ENCODE results near the gene BRD2. TPM values are rescaled to one million over a fixed set of nuclear protein-coding genes. Genes with fewer than 3 reads are reported as not detected.
A peak's percentile ranks its signal among the peaks of the same experiment; 100 is the strongest.

BRD2 gene
- total RNA-seq, 1 experiment from 2014 or later = 222 TPM

GRCh38 chr6:33008944-33009861 is 40.8 kb downstream of the BRD2 start, which contains the start of gene HLA-DOA:
Gene HLA-DOA (minus strand): TSS chr6:33009591.
- Mint-ChIP-seq H3K4me1 (peaks cover 33% of the 10 kb centered on the region), H3K4me3 (peak within 1 kb of the TSS; percentile 82), H3K9me3 (no peaks in the 10 kb centered on the region), H3K36me3 (peaks cover 15% of the 10 kb centered on the region), H3K27ac (peak within 1 kb of the TSS; percentile 76), H3K27me3 (ENCODE audit: low read depth) (no peaks in the 10 kb centered on the region; the same call in 1 of the 2 replicates)
- no peak for TF ChIP-seq AR (CRISPR knock-in tag; IDR thresholded peaks at IDR 0.05)
- no peak for TF ChIP-seq ZNF396 (CRISPR knock-in tag; IDR thresholded peaks at IDR 0.05; ENCODE audit: borderline replicate concordance)
- TF ChIP-seq ATF2 (CRISPR knock-in tag; IDR thresholded peaks at IDR 0.05; ENCODE audit: borderline replicate concordance, low read depth) = no peak
- no peak for TF ChIP-seq ZBTB43 (CRISPR knock-in tag; IDR thresholded peaks at IDR 0.05)
- TF ChIP-seq ZNF671 (CRISPR knock-in tag; IDR thresholded peaks at IDR 0.05) = no peak
- TF ChIP-seq TP53 (CRISPR knock-in tag; IDR thresholded peaks at IDR 0.05) = no peak
- no peak for TF ChIP-seq GABPB1 (CRISPR knock-in tag; IDR thresholded peaks at IDR 0.05)
- TF ChIP-seq CTCF (IDR thresholded peaks at IDR 0.05) = no peak
- no peak for TF ChIP-seq ELF4 (CRISPR knock-in tag; IDR thresholded peaks at IDR 0.05; ENCODE audit: low read depth)
- TF ChIP-seq JAZF1 (CRISPR knock-in tag; IDR thresholded peaks at IDR 0.05) = no peak
- no peak for TF ChIP-seq ATF6 (CRISPR knock-in tag; IDR thresholded peaks at IDR 0.05)
- TF ChIP-seq ZNF232 (CRISPR knock-in tag; IDR thresholded peaks at IDR 0.05) = no peak
- ChIA-PET POLR2A (interaction anchor here (0.6 kb wide), 1 partner anchor 109 kb away, joined by 5 read pairs; no protein-coding TSS in a partner anchor), CTCF (interaction anchor here (0.8 to 2.6 kb wide), 13 partner anchors 9 to 183 kb away, joined by 3 to 12 read pairs (median 5); partner anchors contain the start of genes COL11A2, HLA-DPB1 and TAP2)
- DNase-seq (ENCODE audit: low spot score) = peak; percentile 78
- peak; percentile 94 for ATAC-seq

- POLR2A ChIA-PET = interaction anchor here (0.6 to 0.7 kb wide), 2 partner anchors 10 to 113 kb away, joined by 3 read pairs; no protein-coding TSS in a partner anchor
- CTCF ChIA-PET = interaction anchor here (1.0 to 2.6 kb wide), 8 partner anchors 26 to 182 kb away, joined by 3 to 12 read pairs (median 5); partner anchors contain the start of genes COL11A2, HLA-DPB1 and TAP2
- Mint-ChIP-seq H3K4me3 (peak overlapping the region; percentile 33; the same call in 1 of the 2 replicates), H3K4me1 (peaks cover 41% of the 10 kb centered on the region), H3K27ac (no peak overlapping the region), H3K36me3 (peaks cover 15% of the 10 kb centered on the region), H3K9me3 (no peaks in the 10 kb centered on the region), H3K27me3 (ENCODE audit: low read depth) (no peaks in the 10 kb centered on the region; the same call in 1 of the 2 replicates)
- TF ChIP-seq JUN (CRISPR knock-in tag; IDR thresholded peaks at IDR 0.05) = no peak
- DNase-seq (ENCODE audit: low spot score) = no peak
- ATAC-seq = no peak
Measured at GRCh38 chr6:33010356-33010755, 42.0 kb downstream of the BRD2 start.

Measured in WTC11 (cell line).